ENCODE measurements around the gene PPIL4.
A peak's percentile ranks its signal among the peaks of the same experiment; 100 is the strongest.
"Not testable (repeated sequence)": the region's sequence is repeated elsewhere in the genome, so short reads cannot be mapped to it uniquely, and the experiment has no call there.

The PPIL4 gene

DNA sequence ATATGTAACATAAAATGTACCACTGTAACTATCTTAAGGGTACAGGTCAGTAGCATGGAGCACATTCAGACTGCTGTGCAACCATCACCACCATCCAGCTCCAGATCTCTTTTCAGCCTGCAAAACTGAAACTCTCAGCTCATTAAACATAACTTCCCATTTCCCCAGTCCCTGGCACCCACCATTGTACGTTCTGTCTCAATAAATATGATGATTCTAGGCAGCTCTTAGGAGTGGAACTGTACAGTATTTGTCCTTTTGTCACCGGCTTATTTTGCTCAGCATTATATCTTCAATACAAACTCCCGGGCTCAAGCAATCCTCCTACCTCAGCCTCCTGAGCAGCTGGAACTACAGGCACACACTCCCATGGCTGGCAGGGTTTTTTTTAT lies 62.5 kb downstream of the PPIL4 start:
- no peak for DNase-seq

DNA sequence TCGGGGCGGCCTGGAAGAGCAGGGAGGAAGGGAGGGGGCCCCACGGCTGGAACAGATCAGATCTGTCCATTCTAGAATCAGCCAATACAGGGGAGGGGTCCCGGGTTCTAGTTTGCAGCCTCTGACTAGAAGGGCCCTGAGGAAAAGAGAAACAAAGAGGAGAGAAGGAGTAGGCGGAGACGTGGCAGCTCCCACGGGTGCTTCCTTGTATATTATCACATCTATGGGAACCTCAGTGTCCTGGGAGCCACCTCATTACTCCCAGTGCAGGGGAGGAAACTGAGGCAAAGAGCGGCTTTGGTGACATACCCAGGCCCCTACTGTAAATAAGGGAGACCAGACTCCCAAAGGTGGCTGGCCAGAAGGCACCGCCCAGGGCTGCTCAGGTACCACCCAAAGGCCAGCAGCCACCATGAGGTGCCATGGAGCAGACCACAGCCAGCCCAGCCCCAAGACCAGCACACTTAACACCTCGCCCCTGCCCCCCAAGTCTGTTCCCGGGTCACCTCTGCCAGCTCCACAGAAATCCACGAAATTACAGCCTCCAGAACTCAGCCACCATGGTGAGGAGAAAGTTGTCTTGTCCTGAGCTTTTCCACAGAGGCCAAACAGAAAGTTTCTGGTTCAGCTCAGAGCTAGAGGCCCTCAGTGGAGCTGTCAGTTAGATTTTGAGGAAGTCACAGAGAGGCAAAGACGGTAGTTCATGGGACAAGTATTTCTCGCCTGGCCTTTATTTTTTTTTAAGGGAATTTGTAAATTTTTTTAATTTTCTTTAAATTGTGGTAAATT lies 63.1 kb downstream of the PPIL4 start:
- DNase-seq, result no peak

DNA sequence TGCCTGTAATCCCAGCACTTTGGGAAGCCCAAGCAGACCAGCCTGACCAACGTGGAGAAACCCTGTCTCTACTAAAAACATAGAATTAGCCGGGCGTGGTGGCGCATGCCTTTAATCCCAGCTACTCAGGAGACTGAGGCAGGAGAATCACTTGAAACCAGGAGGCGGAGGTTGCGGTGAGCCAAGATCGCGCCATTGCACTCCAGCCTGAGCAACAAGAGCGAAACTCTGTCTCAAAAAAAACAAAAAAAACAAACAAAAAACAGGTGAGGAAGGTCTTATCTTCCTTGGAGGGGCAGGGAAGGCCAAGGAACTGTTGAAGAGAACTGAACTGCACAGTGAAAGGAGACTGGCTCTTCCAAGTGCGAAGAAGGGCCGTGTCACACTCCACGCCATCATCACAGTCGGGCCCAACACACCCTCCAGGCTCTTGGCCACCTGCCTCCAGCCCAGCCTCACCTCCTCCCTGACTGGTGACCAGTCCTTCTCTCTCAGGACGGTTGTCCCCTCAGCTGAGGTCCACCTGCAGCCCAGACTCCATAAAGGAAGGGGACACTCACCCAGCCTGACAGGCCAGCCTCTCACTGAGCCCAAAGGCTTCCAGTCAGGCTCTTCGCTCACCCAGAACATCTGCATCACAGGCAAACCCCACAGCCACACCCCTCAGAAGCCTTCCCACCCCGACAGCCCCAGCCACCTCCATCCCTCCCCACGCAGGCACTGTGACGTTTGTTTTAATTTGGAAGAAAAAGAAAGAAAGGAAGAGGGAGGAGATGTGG lies 65.2 kb downstream of the PPIL4 start:
- no peak for DNase-seq

DNA sequence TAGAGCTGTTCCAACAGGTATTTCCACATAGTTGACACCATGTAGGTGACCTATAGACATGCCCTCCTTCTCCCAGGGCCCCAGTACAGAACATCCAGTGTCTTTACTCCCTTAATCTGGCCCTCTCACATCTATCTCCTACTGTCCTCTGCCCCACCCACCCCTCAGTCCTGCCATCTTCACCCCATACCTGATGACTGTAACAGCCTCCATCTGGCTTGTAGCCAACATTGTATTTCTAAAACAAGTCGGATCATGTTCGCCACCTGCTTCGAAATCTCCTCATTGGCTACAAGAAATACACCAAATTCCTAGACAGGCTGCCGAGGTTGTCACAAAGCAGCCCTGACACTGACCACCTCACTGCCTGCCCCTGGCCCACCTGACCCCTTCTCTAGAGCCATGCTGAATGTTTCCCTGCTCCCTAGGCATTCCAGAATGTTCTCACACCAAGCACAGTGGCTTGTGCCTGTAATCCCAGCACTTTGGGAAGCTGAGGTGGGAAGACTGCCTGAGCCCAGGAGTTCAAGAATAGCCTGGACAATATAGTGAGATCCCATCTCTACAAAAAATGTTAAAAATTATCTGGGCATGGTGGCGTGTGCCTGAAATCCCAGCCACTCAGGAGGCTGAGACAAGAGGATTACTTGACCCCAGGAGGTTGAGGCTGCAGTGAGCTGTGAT lies 67.1 kb downstream of the PPIL4 start:
- no peak for DNase-seq

DNA sequence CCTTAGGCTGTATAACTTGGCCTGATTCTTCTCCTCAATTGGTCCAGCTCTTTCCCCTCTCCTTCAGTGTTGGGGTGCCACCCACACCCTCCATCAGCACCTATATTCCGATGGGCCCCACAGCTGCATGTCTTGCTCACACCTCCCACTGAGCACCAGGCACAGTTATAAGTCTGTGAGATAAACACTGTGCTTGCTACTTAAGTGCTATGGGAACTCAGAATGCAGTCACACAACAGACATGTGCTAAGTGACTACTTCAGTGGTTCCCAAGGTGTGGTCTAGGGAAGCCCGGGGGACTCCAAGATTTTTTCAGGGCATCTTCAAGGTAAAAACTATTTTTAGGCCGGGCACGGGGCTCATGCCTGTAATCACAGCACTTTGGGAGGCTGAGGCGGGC lies 68.3 kb downstream of the PPIL4 start:
- DNase-seq, result no peak

DNA sequence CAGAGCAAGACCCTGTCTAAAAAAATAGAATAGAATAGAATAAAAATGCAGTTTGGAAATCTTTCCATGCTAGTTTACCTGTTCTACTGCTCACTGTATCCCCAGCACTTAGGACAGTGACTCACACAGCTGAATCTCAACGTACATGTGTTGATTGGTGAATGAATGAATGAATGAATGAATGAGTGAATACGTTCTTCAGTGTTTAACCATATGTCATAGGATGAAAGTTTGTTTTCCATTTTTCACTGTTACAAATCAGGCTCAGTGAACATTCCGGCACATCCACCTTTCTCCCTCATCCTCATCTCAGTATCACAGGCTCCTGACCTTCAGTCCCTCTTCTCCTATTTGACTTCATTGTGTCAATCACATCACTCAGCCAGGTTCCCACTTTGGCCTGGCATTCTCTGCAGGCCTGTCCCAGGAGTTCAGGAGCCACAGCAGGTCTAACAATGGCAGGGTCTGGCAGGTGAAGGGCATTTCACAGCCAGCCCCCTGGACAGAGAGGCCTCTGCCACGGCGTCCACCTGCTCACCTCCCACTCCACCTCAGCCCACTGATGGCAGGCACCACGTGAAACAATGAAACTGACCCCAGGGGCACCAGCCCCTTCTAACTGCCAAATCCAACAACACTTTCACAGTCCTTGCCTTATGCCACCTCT lies 68.9 kb downstream of the PPIL4 start:
- no peak for DNase-seq

DNA sequence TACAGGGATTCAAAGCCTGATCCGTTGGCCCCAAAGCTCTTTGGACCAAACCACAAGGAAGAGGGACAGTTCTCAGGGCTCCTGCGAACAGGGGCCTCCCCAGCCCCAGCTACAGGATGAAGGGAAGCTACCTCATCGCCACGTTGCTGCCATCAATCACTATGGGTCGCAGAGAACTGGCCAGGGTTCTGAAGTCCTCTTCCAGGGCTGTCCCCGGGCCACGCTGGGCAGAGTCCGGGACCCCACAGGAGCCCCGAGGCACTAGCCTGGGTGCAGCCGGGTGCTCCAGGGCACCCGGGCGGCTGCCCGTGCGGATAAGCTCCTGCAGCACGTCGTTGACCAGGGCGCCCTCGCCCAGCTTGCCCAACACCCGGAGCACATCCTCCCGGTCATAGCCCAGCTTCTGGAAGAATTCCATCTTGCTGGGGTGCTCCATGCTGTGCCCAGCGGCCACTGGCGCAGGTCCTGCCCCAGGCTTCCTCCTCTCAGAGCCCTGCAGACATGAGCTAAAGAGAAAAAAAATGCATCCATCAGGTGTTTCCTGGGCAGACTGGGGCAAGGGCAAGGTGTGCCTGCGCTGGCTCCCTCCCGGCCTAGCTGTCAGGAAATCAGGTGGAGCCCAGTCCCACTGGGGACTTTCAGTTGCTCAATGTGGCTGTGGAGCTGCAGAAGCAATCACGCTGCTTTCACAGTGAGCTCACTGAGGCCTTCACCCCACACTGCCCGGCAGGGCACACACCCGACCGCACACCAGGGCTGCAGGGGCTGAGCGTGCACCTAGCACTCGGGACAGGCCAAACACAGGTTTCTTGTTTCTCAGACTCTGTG lies 71.5 kb downstream of the PPIL4 start:
- DNase-seq, result no peak

DNA sequence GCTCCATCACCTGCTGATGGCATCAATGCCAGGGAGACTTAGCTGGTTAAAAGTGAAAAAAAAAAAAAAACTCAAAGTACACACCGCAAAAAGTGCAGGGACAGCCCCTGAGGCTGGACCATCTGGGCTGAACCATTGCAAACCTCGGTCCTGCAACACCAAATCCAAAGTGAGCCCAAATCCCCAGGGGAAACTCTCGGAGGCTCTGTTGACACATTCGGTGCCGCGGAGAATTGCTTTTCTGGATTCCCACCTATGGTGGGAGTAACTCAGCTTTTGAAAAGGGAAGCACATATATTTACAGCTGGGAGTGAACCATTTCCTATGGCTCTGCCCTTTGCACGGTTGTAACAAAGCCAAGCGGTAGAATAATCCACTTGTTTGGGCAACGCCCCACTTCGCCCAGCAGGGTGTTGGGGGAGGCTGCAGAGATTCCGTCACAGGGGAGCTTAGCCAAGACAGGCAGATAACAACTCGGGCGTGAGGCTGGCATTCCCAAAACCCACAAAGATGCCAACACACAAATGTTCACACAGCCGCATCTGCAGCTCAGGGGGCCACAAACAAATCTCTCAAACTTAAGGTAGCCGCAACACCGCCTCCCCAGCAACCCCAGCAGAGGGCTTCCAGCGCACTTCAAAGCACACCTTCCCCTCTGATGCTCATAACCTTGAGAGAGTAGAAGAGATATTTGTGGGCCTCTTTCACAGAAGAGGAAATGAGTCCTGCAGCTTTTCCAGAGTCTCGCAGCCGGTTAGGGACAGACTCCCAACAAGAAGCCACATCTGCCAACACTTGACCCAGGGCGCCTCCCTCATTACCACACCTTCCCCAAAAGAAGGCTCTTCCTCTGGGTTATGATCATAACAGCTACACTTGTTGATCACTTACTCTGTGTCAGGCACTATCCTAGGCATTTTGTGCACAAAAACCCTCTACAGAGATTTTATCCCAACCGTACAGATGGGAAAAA lies 72.5 kb downstream of the PPIL4 start:
- DNase-seq, result peak; percentile 69

DNA sequence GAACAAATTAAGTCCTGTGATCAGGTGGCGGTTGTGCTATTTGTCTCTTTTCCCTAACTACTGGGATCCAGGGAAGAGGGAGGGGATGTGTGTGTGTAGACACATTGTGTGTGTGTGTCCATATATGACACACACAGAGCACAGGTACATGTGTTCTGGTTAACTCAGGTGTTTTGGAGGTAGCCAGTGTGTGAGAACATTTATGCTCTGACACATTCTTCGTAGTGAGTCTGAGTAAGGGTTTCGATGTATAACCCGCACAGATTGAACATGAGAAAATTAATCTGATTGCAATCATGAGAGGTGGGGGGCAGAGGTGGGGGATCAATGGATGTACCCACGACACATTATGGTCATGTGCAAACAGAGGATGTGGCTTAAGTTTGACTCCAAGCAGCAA lies 73.6 kb downstream of the PPIL4 start:
- no peak for DNase-seq

DNA sequence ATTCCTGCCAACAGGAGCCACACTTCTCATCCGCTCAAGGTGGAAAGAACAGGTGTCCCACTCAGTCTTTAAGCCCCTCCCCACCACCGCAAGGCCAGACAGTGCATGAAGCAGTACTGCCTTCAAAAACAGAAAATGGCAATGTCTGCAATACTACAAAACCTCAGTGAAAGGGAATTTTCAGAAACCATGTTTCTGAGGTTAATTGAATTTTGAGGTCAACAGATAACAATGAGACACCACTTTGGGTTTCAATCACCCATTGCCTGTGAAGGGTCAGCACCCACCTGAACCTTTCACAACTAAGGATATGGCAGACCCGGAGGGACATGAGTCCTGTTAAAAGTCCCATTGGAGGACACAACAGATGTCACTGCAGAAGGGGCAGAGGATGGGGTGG lies 74.0 kb downstream of the PPIL4 start:
- DNase-seq, result no peak

DNA sequence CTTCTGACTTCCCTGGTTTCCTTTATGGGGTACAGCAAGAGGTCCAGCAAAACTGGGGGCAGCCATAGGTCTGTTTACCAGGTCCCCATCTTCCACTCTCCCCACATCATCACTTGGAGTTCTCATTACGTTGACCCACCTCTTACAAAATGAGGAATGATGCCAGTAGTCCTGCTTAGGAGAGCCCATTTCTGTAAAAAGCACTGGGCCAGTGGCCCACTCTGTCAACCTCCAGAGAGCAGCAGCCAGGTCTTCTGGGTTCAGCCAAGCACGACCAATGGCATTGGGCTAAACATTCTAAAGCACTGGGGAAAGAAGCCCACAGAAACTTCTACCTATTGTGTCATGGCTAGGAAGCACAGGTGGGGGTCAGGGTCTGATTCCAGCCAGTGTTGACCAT lies 74.9 kb downstream of the PPIL4 start:
- no peak for DNase-seq

DNA sequence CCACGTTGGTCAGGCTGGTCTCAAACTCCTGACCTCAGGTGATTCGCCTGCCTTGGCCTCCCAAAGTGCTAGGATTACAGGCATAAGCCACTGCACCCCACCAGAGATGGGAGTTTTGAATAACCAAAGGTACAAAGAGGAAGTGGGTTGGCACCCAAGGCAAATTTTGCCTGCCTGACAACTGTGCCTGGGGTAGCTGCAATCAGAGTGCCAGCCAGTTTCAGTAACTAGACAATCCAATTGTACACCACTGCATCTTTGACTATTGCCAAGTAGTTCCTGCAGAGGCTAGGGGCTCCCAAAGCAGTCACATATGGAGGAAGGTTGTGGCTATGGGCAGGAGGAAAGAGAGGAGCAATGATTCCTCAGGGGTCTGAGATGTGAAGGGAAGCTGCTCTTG lies 77.7 kb downstream of the PPIL4 start:
- DNase-seq, result no peak

DNA sequence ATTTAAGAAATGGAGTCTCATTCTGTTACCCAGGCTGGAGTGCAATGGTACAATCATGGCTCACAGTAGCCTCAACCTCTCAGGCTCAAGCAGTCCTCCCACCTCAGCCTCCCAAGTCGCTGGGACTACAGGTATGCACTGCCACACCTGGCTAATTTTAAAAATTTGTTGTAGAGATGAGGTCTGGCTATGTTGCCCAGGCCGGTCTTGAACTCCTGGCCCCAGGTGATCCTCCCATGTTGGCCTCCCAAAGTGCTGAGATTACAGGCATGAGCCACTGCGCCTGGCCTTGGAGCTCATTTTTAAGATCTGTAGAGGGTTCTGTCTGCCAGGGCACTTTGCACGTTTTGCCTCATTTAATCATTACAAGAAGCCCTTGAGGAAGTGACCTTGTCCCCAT lies 78.6 kb downstream of the PPIL4 start:
- DNase-seq, result no peak

DNA sequence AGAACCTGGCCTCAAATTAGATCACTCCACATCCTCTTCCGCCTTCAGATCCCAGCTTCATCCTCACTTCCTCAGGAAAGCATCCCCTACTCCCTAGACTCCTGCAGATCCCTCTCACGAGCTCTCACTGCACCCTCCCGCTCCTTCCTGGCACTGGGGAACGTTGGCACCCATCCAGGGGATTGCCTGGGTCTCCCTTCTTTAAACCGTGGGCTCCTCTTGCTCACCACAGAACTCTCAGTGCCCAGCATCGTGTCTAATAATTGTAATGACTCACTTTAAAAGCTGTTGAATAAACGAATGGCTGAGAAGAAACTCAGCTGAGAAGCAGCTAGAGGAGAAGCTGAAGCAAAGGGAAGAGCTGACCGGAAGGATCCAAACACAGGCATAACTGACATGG lies 81.4 kb downstream of the PPIL4 start:
- DNase-seq, result no peak

DNA sequence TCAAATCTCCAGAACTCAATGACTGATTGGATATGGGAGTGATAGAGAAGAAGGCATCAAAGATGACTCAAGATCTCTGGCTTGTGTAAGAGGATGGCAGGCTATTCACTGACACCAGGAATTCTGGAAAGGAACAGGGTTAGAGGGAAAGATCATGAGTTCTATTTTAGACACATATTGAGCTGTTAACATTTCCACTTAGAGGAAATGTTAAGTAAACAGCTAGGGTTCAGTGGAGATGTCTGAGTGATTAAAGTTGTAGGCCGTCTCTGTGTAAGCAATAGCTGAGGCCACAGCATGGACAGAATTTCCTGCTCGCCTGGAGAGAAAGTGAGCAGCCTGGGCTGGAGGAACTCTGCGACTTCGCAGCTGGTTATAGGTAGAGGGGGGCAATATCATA lies 82.1 kb downstream of the PPIL4 start:
- DNase-seq, result no peak

DNA sequence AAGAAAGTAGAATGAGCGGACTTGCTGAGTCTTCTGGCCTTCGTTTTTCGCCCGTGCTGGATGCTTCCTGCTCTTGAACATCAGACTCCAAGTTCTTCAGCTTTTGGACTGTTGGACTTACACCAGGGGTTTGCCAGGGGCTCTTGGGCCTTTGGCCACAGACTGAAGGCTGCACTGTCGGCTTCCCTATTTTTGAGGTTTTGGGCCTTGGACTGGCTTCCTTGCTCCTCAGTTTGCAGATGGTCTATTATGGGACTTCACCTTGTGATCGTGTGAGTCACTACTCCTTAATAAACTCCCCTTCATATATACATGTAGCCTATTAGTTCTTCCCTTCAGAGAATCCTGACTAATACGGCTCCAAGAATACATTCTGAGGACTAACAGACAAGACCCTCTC lies 83.1 kb downstream of the PPIL4 start:
- DNase-seq, result not testable (repeated sequence)

DNA sequence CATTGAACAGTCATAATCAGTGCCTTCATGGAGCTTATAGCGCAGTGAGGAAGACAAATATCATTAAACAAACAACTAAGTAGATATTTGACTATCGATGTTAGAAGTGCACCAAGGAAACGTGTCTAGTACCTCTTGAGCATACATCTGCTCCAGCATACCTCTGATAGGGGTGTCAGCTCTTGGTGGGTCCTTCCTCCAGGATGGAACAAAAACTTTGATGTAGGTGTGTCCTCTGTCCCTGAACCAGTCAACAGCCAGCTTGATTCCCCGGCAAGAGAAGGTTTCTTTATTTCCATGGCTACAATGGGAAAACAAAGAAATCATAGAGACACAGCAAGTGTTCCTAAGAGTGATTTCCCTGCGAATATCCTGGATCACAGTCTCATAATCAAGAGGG lies 84.2 kb downstream of the PPIL4 start:
- no peak for DNase-seq

DNA sequence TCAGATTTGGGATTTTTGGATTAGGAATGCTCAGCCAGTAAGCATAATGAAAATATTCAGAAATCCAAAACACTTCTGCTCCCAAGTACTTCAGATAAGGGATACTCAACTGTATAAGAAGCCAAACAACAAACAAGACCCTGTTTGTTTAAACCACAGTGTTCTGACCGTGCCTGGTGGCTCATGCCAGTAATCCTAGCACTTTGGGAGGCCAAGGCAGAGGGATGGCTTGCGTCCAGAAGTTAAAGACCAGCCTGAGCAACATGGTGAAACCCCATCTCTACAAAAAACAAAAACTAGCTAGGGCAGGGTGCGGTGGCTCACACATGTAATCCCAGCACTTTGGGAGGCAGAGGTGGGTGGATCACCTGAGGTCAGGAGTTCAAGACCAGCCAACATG lies 85.6 kb downstream of the PPIL4 start:
- DNase-seq, result not testable (repeated sequence)

DNA sequence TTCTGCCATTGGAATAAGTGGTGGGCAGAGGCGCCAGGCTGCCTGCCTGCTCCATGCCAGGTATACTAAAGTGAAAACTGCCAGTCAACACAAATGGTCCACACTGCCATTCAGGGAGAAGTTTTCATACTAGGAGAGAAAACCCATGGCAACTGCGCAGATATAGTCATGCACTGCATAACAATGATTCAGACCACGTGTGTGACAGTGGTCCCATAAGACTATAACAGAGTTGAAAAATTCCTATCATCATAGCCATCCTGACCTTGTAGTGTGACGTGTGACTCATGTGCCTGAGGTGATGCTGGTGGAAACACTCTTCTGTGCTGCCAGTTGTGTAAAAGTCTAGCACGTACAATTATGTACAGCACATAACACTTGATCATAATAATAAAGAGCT lies 86.1 kb downstream of the PPIL4 start:
- DNase-seq, result no peak

DNA sequence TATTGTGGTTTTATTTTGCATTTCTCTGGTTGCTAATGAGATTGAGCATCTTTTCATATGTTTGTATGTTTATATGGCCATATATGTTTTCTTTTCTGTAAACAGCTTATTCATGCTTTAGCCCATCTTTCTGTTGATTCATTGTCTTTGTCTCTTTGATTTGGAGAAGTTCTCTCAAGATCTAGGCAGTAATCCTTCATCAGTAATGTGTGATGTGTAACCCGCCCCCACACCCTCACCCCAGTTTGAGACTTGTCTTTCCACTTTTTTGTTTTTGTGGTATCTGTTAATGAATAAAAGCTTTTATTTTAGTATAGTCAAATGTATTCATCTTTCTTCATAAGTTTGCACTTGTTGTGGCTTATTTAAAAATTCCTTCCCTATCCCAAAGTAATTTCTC lies 87.0 kb downstream of the PPIL4 start:
- DNase-seq, result no peak

DNA sequence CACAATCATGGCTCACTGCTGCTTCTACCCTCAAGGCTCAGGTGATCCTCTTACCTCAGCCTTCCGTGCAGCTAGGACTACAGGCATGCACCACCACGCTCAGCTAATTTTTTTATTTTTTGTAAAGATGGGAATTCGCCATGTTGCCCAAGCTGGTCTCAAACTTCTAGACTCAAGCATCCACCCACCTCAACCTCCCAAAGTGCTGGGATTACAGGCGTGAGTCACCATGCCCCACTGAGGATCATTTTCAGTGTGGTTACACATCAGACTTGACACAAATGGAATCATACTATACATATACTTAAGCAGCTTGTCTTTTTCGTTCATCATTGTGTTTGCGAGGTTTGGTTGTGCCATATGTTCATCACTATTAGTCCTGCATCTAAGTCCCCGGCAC lies 87.6 kb downstream of the PPIL4 start:
- DNase-seq, result no peak
